Measurements from ENCODE around the gene ADIG.

Gene ADIG

DNA sequence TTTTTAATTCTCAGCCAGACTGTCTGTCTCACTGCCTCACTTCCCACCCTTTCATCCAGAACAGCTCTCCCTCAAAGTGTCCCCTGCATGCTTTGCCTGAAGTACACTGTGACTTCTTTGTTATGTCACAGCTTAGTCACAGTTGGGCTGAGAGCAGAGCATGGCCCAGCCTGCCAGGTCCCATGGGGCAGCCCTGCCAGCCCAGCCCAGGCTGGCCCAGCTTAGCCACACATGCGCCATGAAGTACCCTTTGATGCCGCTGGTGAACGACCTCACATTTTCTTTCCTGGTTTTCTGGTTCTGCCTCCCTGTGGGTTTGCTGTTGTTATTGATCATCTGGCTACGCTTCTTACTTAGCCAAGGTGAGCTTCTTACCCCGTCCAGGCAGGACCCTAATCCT, at the start of gene ADIG:
ADIG (plus strand) TSS at position 185 of the 400 bp plus-strand sequence; CDS start at position 239, 54 bp downstream.
- DNase-seq = no peak

DNA sequence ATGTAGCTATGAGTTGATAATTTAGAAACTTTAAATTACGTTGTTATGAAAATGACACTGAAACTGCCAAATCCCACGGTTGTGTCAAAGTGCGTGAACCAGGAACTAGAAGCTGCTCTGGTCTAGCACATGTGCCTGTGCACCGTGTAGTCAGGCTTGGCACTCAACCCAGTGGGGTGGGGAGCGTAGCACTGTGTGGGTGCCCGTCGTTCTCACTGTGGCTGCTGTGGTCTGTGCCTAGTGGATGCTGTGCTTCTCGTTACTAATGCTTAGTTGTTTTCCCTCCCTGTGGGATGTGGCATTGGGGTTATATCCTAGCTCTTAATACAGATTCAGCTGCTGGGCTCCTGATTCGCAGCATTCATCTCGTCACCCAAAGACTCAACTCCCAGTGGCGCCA, 46.2 kb upstream of the ADIG start:
- no peak for DNase-seq

GRCh38 chr20:38536310-38536709, 44.7 kb upstream of the ADIG start:
- DNase-seq = no peak

GRCh38 chr20:38537176-38537575, 43.8 kb upstream of the ADIG start:
- DNase-seq = no peak

- DNase-seq = no peak
These were observed 42.2 kb upstream of the ADIG start for GRCh38 chr20:38538789-38539188.

- DNase-seq = no peak
These were observed 37.7 kb upstream of the ADIG start for GRCh38 chr20:38543014-38543906.

- DNase-seq = no peak
These were observed 35.2 kb upstream of the ADIG start for GRCh38 chr20:38545771-38546170.

DNA sequence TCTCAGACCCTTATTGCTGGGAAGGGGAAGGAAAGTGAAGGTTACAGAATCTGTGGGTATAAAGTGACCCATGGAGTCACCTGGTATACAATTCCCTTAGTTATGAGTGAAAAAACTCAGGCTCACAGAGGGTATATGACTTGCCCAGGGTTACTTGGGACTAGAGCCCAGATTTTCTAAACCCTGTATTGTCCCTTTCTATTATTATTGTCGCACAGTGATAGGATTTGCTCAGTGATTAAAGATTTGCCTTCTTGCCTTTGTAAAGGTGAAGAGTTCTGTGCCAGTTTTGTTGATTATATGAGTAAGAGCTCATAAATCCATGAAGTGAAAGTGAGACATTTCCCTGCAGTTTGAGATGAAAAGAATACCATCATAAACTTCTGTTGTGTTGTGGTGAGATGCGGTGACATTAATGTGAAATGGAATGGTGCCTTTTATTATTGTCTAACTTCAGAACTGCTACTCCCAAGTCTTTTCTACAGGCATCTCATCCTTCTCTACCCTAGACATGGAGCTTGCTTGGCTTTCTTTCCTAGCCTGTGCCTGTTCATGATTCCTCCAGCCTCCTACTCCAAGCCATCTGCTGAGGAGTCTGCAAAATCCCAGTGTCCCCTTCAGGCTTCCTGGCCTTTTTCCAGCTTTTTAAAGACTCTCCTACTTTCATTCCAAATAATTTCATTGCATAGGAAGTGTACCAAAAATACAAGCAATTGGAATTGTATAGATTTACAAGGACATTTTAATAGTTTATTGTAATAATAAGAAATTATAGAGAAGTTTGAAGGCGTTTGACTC, 33.5 kb upstream of the ADIG start:
- DNase-seq = no peak

- DNase-seq = no peak
These were observed 32.5 kb upstream of the ADIG start for GRCh38 chr20:38548356-38549083.

DNA sequence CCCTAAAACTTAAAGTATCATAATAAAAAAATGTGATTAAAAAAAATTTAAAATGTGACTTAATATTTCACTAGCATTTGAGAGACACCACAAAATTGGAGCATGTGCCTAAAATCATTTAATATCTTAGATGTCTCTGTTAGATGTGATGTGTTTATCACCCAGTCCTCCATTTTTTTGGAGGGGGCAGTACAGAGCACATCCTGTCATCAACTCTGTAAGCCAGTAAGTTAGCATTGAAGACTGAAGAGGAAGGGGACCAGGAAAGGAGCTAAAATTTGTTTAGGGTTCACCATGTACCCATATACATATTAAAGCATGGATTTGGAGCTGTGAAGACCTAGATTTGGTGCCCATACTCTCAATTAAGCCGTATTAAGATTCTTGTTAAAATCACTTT, 30.7 kb upstream of the ADIG start:
- no peak for DNase-seq

DNA sequence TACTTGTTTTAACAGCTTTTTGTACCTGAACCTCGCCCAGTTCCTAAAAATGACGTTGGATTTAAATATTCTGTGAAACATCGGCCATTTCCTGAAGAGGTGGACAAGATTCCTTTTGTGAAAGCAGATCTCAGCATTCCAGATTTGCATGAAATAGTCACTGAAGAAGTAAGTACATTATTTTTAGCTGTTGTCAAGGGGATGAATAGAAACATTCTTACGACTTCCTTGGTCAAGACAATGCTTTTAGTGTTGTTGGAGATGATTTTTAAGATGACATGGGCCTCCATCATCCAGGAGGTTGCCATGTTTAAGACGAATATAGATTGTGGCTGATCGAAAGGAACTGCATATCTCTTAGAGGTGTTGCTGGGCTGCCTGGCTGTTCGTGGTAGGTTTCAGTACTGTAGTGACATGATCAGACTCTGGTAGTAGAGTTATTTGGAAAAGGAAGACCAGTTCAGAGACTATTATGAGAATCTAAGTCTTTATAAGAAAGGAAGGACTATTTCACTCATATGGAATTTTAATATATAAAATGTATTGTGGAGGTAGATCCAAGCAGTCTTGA, 29.9 kb upstream of the ADIG start:
- DNase-seq = no peak

DNA sequence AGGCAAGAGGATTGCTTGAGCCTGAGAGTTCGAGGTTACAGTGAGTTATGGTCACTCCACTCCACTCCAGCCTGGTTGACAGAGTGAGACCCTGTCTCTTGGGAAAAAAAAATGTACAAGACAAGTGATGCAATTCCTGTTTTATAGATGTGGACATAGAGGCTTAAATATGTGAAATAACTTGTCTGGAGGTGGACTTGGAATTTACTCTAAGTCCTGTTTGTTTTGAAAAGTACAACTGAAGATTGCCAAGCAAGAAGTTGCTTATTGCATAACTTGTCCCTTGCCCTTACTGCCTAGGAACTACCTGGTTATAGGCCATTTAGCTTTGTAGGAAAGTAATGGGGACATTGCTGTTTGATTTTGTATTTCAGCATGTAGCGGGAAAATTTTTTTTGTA, 26.0 kb upstream of the ADIG start:
- no peak for DNase-seq

DNA sequence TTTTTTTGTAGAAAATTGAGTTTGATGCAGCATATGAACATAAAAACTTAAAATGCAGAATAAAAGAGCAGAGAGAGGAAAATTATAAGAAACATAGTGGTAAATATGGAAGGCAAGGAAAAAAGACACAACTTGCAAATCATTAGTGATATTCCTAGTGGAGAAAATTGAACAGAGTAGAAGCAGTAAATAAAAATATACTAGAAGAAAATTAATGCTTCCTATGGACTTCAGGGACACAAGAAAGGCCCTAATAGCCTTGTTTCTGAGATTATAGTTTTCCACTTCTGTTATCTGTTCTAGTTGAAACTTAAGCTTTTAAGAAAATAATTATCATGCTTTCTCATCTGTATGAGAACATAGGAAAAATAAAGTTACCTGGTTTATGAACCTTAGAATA, 25.6 kb upstream of the ADIG start:
- DNase-seq = no peak

- DNase-seq = no peak
These were observed 23.8 kb upstream of the ADIG start for GRCh38 chr20:38557174-38557573.

- no peak for DNase-seq
These were observed 22.2 kb upstream of the ADIG start for GRCh38 chr20:38558596-38559360.

DNA sequence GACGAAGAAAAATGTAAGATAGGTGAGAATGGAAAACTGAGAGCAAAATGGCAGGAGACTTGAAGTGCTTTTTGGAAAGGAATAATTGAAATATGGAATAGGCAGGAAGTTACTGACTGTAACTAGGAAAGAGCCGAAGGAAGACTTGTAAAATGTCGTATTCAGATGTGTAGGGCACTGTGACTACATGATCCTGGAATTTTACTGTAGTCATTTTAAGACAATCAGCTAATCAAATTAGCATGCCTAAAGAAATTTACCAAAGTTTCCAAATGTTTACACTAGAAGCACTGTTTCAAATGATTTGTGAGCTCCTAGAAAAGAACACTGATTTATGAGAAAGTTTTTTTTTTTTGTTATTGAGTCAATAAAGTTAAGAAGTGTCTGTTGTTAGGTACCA, 21.2 kb upstream of the ADIG start:
- no peak for DNase-seq

DNA sequence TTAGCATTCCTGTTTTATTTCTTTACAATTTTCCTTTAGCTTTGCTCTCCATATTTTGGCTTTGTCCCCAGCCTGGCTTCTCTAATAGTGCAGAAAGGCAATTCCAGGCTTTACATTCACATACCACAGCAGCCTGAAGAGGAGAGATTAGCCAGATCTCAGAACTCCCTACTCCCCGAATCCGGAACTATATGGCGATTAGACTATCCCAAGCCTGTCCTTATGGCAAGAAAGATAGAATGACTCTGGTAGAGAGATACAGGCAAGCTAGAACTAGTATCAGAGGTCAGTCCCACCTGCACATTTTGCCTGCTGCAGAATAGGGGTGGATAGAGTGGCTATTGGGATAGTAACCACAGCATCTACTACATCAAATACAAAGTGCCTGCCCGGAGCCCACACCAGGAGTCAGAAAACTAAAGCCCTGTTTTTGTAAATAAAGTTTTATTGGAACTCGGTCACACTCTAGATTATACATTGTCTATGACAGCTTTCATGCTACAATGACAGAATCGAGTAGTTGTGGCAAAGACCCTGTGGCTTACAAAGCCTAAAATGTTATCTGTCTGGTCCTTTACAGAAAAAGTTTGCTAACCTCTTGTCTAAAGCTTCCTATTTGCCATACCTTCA, 17.1 kb upstream of the ADIG start:
- no peak for DNase-seq

GRCh38 chr20:38564680-38565079, 16.3 kb upstream of the ADIG start:
- no peak for DNase-seq

DNA sequence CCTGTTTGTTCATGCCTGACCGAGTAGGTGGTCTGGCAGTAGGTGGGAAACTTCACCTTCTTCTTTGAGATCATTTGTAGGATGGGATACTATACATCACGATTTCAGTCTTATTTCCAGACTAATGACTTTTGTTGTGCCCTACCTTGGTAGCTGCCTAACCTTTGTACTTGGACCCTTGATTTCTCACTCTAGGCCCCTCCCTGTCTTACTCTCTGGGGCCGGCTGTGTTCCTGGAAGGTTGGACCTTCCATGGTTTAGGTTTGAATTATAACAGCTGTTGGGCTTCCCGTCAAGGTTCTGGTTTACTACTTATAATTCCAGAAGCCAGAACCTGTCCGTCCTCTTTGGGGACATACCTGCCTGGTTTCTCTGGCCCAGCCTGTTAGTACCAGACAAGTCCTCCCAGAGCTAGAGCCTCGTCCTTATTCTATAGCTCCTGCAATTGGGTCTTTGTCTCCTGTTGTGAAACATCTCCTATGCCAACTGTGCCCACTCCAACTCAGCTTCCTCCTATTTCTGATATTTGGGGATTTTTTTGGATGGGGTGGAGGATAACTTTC, 14.9 kb upstream of the ADIG start:
- no peak for DNase-seq

- no peak for DNase-seq
These were observed 11.1 kb upstream of the ADIG start for GRCh38 chr20:38569747-38570525.

DNA sequence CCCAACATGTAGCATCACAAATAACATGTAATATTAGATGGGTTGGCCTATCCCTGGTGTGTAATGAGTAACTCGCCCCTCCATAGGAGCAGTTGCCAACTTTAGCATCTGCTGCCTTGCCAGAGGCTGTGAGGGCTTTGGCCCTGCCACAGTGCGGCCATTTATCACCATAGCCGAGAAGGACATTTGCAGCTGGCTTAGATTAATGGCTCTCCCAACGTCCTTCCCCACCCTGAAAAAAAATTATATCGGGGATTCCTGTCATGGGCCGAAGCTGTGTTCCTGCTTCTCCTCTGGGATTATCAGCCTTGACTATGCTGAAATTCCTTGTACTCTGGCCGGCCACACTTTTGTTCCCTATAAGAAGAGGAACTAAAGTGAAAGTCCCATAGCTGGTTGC, 7.6 kb upstream of the ADIG start:
- no peak for DNase-seq

All from COR-L47 (cell line).